Measurements from ENCODE around the gene RNF130.

RNF130 gene

DNA sequence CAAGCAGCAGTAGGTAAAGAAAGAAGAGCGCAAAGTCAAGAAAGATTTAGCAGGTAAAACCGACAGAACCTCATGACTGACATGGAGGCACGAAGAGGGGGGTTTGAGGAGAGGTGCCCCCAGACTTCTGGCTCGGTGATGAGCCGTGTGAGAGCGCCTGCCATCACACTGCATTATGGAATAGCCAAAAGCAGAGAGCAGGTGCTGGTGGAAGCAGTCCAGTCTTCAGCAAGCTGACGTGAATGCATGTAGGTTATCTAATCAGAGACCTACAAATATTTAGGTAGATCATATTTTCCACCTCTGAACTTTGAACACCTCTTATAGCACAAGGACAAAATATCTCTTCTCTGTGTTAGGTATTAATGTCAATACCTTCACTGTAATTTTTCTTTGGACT, 68.4 kb downstream of the RNF130 start:
- no peak for TF ChIP-seq NFIC (IDR thresholded peaks at IDR 0.05)

DNA sequence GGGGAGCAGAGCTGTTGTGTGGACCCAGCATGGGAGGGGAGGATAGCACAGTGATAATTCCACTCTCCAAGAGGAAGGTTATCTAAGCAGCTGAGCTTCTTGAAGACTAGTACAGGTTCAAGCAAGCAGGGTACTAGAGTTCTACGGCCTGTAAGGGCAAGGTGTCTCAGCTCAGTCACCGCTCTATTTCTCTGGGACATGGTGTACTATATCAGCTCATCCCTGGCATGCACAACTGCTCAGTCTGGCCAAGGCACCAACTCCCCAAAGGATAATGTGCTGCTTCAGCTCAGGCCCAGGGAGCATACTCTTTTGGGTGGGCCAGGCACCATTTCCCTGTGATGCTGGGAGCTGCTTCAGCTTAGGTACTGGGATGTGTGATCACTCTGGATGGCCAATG, 69.8 kb downstream of the RNF130 start:
- TF ChIP-seq TEAD4 (IDR thresholded peaks at IDR 0.05) = no peak
- TF ChIP-seq RAD21 (IDR thresholded peaks at IDR 0.05; ENCODE audit: low read depth) = no peak
- TF ChIP-seq CREB1 (IDR thresholded peaks at IDR 0.05; ENCODE audit: low read depth) = no peak
- no peak for TF ChIP-seq NFIC (IDR thresholded peaks at IDR 0.05)
- TF ChIP-seq, protein P1, sequence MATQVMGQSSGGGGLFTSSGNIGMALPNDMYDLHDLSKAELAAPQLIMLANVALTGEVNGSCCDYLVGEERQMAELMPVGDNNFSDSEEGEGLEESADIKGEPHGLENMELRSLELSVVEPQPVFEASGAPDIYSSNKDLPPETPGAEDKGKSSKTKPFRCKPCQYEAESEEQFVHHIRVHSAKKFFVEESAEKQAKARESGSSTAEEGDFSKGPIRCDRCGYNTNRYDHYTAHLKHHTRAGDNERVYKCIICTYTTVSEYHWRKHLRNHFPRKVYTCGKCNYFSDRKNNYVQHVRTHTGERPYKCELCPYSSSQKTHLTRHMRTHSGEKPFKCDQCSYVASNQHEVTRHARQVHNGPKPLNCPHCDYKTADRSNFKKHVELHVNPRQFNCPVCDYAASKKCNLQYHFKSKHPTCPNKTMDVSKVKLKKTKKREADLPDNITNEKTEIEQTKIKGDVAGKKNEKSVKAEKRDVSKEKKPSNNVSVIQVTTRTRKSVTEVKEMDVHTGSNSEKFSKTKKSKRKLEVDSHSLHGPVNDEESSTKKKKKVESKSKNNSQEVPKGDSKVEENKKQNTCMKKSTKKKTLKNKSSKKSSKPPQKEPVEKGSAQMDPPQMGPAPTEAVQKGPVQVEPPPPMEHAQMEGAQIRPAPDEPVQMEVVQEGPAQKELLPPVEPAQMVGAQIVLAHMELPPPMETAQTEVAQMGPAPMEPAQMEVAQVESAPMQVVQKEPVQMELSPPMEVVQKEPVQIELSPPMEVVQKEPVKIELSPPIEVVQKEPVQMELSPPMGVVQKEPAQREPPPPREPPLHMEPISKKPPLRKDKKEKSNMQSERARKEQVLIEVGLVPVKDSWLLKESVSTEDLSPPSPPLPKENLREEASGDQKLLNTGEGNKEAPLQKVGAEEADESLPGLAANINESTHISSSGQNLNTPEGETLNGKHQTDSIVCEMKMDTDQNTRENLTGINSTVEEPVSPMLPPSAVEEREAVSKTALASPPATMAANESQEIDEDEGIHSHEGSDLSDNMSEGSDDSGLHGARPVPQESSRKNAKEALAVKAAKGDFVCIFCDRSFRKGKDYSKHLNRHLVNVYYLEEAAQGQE (IDR thresholded peaks at IDR 0.05; ENCODE audit: low read depth) = no peak
- TF ChIP-seq, protein P2, sequence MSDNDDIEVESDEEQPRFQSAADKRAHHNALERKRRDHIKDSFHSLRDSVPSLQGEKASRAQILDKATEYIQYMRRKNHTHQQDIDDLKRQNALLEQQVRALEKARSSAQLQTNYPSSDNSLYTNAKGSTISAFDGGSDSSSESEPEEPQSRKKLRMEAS (IDR thresholded peaks at IDR 0.05) = no peak
- TF ChIP-seq FOXM1 (IDR thresholded peaks at IDR 0.05; ENCODE audit: borderline replicate concordance, low read depth) = no peak
- TF ChIP-seq CEBPB (IDR thresholded peaks at IDR 0.05) = no peak
- TF ChIP-seq YY1 (IDR thresholded peaks at IDR 0.05; ENCODE audit: low read depth) = no peak
- TF ChIP-seq EP300 (IDR thresholded peaks at IDR 0.05; ENCODE audit: borderline replicate concordance) = no peak
- no peak for TF ChIP-seq TCF12 (IDR thresholded peaks at IDR 0.05; ENCODE audit: low read depth)
- no peak for TF ChIP-seq TAF1 (IDR thresholded peaks at IDR 0.05; ENCODE audit: low read depth)
- no peak for TF ChIP-seq EGR1 (IDR thresholded peaks at IDR 0.05)
- TF ChIP-seq ZBTB7A (IDR thresholded peaks at IDR 0.05; ENCODE audit: low read depth) = no peak
- TF ChIP-seq USF1 (IDR thresholded peaks at IDR 0.05) = no peak

DNA sequence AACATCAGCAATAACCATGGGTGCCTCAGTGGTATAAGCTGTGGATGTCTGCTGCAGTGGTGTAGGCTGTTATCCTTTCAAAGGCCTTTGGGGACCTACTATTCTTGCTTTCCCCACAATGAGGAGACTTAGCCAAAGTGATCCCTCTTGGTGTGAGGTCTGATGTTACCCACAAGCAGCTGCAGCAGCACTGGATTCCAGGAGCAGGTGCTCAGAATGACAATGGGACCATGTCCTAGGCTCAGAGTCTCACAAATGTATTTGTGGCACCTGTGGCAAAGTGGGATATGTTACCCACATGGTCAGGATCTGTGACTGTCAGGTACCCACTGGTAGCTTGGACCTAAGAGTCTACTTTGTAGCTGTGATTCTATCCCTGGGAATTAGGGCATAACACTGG, 70.4 kb downstream of the RNF130 start:
- no peak for TF ChIP-seq RAD21 (IDR thresholded peaks at IDR 0.05; ENCODE audit: low read depth)
- no peak for TF ChIP-seq USF1 (IDR thresholded peaks at IDR 0.05)
- no peak for TF ChIP-seq CREB1 (IDR thresholded peaks at IDR 0.05; ENCODE audit: low read depth)
- no peak for TF ChIP-seq TCF12 (IDR thresholded peaks at IDR 0.05; ENCODE audit: low read depth)
- TF ChIP-seq, protein P2 (IDR thresholded peaks at IDR 0.05) = no peak
- no peak for TF ChIP-seq ZBTB7A (IDR thresholded peaks at IDR 0.05; ENCODE audit: low read depth)
- TF ChIP-seq, protein P1 (IDR thresholded peaks at IDR 0.05; ENCODE audit: low read depth) = no peak
- TF ChIP-seq EP300 (IDR thresholded peaks at IDR 0.05; ENCODE audit: borderline replicate concordance) = no peak
- no peak for TF ChIP-seq FOXM1 (IDR thresholded peaks at IDR 0.05; ENCODE audit: borderline replicate concordance, low read depth)
- TF ChIP-seq EGR1 (IDR thresholded peaks at IDR 0.05) = no peak
- TF ChIP-seq TEAD4 (IDR thresholded peaks at IDR 0.05) = no peak
- no peak for TF ChIP-seq CEBPB (IDR thresholded peaks at IDR 0.05)

GRCh38 chr5:179998485-179998884, 73.1 kb downstream of the RNF130 start:
- TF ChIP-seq ZBTB7A (IDR thresholded peaks at IDR 0.05; ENCODE audit: low read depth) (no peak), FOXM1 (IDR thresholded peaks at IDR 0.05; ENCODE audit: borderline replicate concordance, low read depth) (no peak), NFIC (IDR thresholded peaks at IDR 0.05) (no peak), TAF1 (IDR thresholded peaks at IDR 0.05; ENCODE audit: low read depth) (no peak), EGR1 (IDR thresholded peaks at IDR 0.05) (no peak), USF1 (IDR thresholded peaks at IDR 0.05) (no peak), CEBPB (IDR thresholded peaks at IDR 0.05) (no peak), TEAD4 (IDR thresholded peaks at IDR 0.05) (no peak), EP300 (IDR thresholded peaks at IDR 0.05; ENCODE audit: borderline replicate concordance) (no peak), TCF12 (IDR thresholded peaks at IDR 0.05; ENCODE audit: low read depth) (no peak), YY1 (IDR thresholded peaks at IDR 0.05; ENCODE audit: low read depth) (no peak)
- TF ChIP-seq, protein P2 (IDR thresholded peaks at IDR 0.05) = no peak
- TF ChIP-seq, protein P1 (IDR thresholded peaks at IDR 0.05; ENCODE audit: low read depth) = no peak
